ENCODE results near the gene ARL15. TPM values are rescaled to one million over a fixed set of nuclear protein-coding genes. Genes with fewer than 3 reads are reported as not detected.

ARL15 gene
- total RNA-seq, 1 experiment from 2014 or later: 6.9 TPM

DNA sequence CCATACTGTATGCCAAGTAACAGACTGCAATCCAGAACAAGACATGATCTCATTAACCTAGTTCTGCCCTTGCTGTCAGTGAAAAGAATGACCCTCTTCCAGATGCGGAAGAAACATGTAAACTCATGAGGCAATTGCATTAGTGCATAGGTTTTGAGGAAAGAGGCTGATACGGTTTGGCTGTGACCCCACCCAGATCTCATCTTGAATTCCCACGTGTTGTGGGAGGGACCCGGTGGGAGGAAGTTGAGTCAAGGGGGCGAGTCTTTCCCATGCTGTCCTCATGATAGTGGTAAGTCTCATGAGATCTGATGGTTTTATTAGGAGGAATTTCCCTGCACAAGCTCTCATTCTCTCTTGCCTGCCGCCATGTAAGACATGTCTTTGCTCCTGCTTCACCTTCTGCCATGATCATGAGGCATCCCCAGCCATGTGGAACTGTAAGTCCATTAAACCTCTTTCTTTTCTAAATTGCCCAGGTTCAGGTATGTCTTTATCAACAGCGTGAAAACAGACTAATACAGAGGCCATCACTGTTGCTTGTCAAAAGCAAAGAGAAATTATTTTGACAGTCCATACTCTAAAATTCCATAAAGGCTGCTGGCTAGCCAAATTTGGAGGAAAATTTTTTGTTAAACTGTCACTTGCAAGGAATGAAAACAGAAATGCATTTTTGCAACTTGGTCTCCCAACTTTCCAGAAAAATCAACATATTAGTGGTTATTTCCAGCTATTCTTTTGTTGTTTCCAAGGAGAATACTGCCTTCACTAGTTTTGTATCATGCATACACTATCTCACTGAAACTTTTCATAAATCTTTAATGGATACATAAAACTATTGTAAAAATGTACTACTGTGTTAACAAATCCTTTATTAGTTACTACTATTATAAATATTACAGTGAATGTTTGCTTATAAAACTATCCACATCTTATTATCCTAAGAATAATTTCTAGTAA, 3.2 kb upstream of the ARL15 start:
- Histone ChIP-seq H3K4me2 (ENCODE audit: low read length) (no peak overlapping the region), H3K9me3 (ENCODE audit: low read length) (no peaks in the 10 kb centered on the region), H3K9me2 (replicated peaks; ENCODE audit: low read length) (no peaks in the 10 kb centered on the region), H3F3A (ENCODE audit: low read length, unreplicated experiment) (no peaks in the 10 kb centered on the region), H3K27me3 (ENCODE audit: low read length) (no peaks in the 10 kb centered on the region), H3K4me3 (ENCODE audit: low read length) (no peak overlapping the region), H2AFZ (ENCODE audit: low read length) (no peak overlapping the region), H4K20me1 (ENCODE audit: low read length) (no peaks in the 10 kb centered on the region), H3K27ac (ENCODE audit: low read length) (no peak overlapping the region), H3K9ac (ENCODE audit: low read length) (no peak overlapping the region), H3K4me1 (ENCODE audit: insufficient read depth, low read length) (peaks cover 4% of the 10 kb centered on the region; the same call in 1 of the 2 replicates), H3K36me3 (ENCODE audit: low read depth, low read length) (no peaks in the 10 kb centered on the region), H3K79me2 (ENCODE audit: low read length) (peaks cover 10% of the 10 kb centered on the region)
- ChIA-PET POLR2A (ENCODE audit: unreplicated experiment) (no interaction called here), CTCF (no interaction called here)
- TF ChIP-seq EZH2 (IDR thresholded peaks at IDR 0.05; ENCODE audit: low read length, unreplicated experiment) (no peak), EZH2phosphoT487 (IDR thresholded peaks at IDR 0.05; ENCODE audit: borderline replicate concordance, low read length) (no peak)
- no TSS peak for BruUV-seq (replicated peaks)
- no peak for DNase-seq
- no peak for ATAC-seq
- intact Hi-C loops (cut with micrococcal nuclease): no loop called here

DNA sequence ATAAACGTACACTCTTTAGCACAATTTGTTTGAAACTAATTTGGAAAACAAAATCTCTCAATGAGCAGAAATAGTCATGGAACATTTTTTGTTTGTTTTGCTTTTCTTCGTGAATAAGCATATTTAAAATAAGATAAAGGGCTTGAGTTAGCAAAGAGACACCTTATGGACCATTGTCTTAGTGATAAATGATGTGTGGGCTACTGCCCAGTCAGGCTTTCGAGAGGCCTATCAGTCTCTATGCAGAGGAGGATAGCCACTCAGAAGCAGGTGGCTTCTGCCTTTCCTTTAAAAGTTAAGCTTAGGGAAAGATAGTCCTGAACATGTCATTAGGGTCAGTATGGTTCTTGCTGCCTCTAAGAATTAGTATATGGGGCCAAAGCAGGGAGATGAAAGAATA, 2.1 kb upstream of the ARL15 start:
- Histone ChIP-seq H3K4me2 (ENCODE audit: low read length) (no peak overlapping the region), H3K36me3 (ENCODE audit: low read depth, low read length) (no peaks in the 10 kb centered on the region), H2AFZ (ENCODE audit: low read length) (no peak overlapping the region), H3K79me2 (ENCODE audit: low read length) (peaks cover 13% of the 10 kb centered on the region), H3K4me3 (ENCODE audit: low read length) (no peak overlapping the region), H3K27ac (ENCODE audit: low read length) (no peak overlapping the region), H4K20me1 (ENCODE audit: low read length) (no peaks in the 10 kb centered on the region), H3K4me1 (ENCODE audit: insufficient read depth, low read length) (peaks cover 8% of the 10 kb centered on the region; the same call in 1 of the 2 replicates), H3F3A (ENCODE audit: low read length, unreplicated experiment) (no peaks in the 10 kb centered on the region), H3K9me3 (ENCODE audit: low read length) (no peaks in the 10 kb centered on the region), H3K9ac (ENCODE audit: low read length) (no peak overlapping the region), H3K27me3 (ENCODE audit: low read length) (no peaks in the 10 kb centered on the region), H3K9me2 (replicated peaks; ENCODE audit: low read length) (no peaks in the 10 kb centered on the region)
- BruUV-seq (replicated peaks): no TSS peak
- DNase-seq: no peak
- ATAC-seq: no peak
- TF ChIP-seq EZH2 (IDR thresholded peaks at IDR 0.05; ENCODE audit: low read length, unreplicated experiment): no peak
- CTCF ChIA-PET: interaction anchor here (1.2 to 1.4 kb wide), 2 partner anchors 69 to 107 kb away, joined by 6 to 8 read pairs; no protein-coding TSS in a partner anchor
- POLR2A ChIA-PET (ENCODE audit: unreplicated experiment): no interaction called here
- intact Hi-C loops (cut with micrococcal nuclease): no loop called here

DNA sequence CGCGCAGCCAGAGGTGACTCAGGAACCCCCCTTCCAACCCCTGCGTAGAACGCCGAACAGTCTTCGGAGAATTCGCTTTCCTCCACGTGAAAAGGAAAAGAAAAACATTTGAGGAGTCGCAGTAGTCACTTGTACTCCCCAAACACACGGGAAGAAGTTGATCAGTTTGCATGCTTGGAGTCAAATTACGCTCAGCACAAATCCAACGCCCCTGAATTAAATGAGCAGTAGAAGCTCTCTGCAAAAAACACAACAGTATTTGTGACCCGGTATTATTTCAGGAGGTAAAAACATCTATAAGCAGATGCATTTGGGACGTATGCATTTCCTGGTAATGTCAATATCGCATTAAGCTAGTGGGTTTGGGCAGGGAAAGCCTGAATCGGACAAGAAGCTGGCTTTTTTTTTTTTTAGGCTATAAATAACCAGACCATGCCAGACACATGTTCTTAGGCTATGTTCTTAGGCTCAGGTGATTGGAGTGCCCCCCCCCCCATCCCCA, 854 bp upstream of the ARL15 start:
- Histone ChIP-seq H3K36me3 (ENCODE audit: low read depth, low read length) (no peaks in the 10 kb centered on the region), H3K4me1 (ENCODE audit: insufficient read depth, low read length) (peaks cover 9% of the 10 kb centered on the region; the same call in 1 of the 2 replicates), H4K20me1 (ENCODE audit: low read length) (no peaks in the 10 kb centered on the region), H3K9me3 (ENCODE audit: low read length) (no peaks in the 10 kb centered on the region), H3F3A (ENCODE audit: low read length, unreplicated experiment) (no peaks in the 10 kb centered on the region), H2AFZ (ENCODE audit: low read length) (peak overlapping the region; percentile 96), H3K9ac (ENCODE audit: low read length) (peak overlapping the region; percentile 61), H3K4me3 (ENCODE audit: low read length) (peak overlapping the region; percentile 95), H3K27me3 (ENCODE audit: low read length) (no peaks in the 10 kb centered on the region), H3K4me2 (ENCODE audit: low read length) (peak overlapping the region; percentile 98), H3K27ac (ENCODE audit: low read length) (no peak overlapping the region), H3K79me2 (ENCODE audit: low read length) (peaks cover 13% of the 10 kb centered on the region), H3K9me2 (replicated peaks; ENCODE audit: low read length) (no peaks in the 10 kb centered on the region)
- intact Hi-C loops (cut with micrococcal nuclease): loop anchor here (2.0 kb wide), 2 partner anchors 68 to 108 kb away; no protein-coding TSS in a partner anchor
- DNase-seq (no peak), ATAC-seq (peak; percentile 12; the same call in 1 of the 2 replicates)
- BruUV-seq (replicated peaks): no TSS peak
- TF ChIP-seq, protein P1, sequence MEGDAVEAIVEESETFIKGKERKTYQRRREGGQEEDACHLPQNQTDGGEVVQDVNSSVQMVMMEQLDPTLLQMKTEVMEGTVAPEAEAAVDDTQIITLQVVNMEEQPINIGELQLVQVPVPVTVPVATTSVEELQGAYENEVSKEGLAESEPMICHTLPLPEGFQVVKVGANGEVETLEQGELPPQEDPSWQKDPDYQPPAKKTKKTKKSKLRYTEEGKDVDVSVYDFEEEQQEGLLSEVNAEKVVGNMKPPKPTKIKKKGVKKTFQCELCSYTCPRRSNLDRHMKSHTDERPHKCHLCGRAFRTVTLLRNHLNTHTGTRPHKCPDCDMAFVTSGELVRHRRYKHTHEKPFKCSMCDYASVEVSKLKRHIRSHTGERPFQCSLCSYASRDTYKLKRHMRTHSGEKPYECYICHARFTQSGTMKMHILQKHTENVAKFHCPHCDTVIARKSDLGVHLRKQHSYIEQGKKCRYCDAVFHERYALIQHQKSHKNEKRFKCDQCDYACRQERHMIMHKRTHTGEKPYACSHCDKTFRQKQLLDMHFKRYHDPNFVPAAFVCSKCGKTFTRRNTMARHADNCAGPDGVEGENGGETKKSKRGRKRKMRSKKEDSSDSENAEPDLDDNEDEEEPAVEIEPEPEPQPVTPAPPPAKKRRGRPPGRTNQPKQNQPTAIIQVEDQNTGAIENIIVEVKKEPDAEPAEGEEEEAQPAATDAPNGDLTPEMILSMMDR (conservative IDR thresholded peaks at IDR 0.05; ENCODE audit: low read depth, low read length): no peak
- no peak for TF ChIP-seq EZH2phosphoT487 (IDR thresholded peaks at IDR 0.05; ENCODE audit: borderline replicate concordance, low read length)
- TF ChIP-seq EZH2 (IDR thresholded peaks at IDR 0.05; ENCODE audit: low read length, unreplicated experiment): no peak
- POLR2A ChIA-PET (ENCODE audit: unreplicated experiment): interaction anchor here (0.7 kb wide), 1 partner anchor 10 kb away, joined by 4 read pairs; no protein-coding TSS in a partner anchor
- CTCF ChIA-PET: interaction anchor here (0.6 to 1.4 kb wide), 6 partner anchors 49 to 585 kb away, joined by 3 to 8 read pairs (median 5); no protein-coding TSS in a partner anchor

Data from PC-3 (cell line).